Fibroblast of skin of scalp (primary cell): ENCODE measurements around the gene HECW1.
A peak's percentile ranks its signal among the peaks of the same experiment; 100 is the strongest.
"Not testable (repeated sequence)": the region's sequence is repeated elsewhere in the genome, so short reads cannot be mapped to it uniquely, and the experiment has no call there.

Source experiments
- DNase-seq: peaks from one replicate; pipeline ENCODE4 v3.0.0-alpha.2; 2013

The HECW1 gene

DNA sequence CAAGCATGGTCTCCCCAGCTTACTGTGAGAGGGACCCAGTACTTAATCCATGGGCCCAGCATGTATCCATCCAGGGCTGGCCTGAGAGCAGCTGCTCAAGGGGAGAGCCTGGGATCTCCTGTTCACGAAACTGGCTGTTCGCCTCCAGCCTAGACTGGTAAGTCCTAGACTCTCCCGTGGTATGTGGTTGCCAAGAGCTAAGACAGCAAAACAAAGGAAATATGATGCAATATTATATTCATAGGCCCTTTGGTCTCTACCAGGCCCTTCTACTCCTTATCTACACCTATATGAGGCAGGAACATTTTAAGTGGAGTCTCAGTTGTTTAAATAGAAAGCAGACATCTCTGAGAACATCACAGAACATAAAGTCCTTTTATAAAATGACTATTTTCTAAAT is 441.6 kb downstream of the HECW1 start:
- peak; percentile 63 for DNase-seq

DNA sequence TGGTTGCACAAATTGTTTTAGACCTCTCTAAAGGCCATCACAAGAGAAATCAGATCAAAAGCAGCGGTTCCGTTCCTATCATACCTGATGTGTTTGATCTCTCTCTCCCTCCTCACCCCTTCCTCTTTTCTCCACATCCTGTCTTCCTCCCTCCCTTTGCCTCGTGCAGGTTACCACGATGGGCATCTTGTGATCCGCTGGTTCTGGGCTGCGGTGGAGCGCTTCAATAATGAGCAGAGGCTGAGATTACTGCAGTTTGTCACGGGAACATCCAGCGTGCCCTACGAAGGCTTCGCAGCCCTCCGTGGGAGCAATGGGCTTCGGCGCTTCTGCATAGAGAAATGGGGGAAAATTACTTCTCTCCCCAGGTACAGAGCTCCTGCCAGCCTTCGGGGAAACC is 442.0 kb downstream of the HECW1 start:
- DNase-seq = no peak

DNA sequence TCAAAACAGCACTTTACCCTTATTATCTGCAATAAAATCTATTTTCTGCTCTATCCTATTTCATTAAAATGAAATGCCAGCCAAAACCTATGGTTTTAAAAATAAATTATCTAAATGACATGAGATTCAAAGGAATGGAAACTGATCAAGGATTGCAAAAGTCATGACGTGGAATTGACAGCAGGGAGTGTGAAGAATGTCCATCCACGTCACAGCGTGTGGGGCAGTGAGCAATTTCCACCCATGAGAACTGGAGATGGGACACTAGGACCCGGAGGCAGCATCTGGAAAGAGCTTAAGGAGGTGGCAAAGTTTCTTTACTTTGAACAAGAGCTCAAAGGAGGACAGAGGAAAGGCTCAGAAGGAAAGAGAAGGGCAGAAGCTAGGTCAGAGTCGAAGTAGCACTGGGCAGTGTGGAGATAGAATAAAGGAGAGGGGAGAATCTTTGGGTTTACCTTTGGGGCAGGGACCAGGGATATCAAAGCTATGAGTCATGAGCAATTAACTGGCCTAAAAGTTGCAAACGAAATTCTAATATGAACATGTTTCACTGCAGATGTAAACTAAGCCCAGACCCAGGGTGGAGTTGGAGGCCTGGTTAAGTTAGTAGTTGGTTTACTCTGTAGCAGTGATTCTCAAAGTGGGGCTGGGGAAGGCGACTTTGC is 445.5 kb downstream of the HECW1 start:
- DNase-seq = no peak

DNA sequence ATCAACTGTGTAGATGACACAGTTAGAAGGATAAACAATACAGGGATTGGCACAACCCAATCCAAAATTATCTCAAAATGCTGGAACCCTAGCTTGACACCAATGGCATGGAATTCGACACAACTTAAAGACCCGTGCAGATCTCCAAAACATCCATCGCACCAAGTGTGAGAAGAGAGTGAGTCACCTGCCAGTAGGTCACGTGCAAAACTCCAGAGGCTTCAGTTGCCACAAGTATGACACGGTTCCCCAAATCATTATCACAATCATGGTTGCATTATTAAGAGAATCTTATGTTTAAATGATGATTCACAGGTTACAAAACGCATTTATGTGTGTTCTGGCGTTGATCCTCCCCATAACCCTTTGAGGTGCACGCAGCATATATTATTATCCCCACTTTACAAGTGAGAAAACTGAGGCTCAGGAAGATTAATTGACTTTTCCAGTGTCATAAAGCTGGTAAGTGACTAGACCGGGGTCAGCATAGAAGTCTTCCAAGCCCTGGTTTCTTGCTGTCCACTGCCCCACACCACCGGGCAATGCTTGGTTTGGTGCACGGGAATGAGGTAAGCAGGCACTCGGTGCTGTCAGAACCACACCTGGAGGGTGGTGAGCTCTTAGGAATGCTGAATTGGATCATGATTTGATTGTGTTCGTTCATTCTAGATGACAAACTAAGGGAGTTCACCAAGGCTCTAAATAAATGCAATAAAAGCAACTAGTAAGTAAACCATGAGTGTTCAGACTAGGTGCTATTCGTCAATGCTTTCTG is 446.9 kb downstream of the HECW1 start:
- no peak for DNase-seq

DNA sequence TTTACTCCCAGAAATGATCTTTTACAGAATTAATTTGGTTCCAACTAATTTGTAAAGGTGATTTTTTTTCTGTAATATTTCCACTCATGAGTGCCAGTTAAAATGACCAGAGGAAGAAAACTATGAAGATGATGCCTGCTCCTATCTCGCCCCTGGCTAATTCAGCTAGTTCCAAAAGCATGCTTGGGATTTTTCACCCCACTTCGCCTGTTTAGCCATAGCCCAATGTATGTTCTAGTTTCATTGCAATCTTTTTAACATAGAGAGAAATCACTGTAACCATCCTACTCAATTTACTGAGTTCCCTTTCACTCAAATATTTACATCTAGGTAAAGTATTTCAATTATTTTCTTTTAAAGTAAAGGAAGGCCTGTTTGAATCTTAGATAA is 447.5 kb downstream of the HECW1 start:
- DNase-seq = no peak

DNA sequence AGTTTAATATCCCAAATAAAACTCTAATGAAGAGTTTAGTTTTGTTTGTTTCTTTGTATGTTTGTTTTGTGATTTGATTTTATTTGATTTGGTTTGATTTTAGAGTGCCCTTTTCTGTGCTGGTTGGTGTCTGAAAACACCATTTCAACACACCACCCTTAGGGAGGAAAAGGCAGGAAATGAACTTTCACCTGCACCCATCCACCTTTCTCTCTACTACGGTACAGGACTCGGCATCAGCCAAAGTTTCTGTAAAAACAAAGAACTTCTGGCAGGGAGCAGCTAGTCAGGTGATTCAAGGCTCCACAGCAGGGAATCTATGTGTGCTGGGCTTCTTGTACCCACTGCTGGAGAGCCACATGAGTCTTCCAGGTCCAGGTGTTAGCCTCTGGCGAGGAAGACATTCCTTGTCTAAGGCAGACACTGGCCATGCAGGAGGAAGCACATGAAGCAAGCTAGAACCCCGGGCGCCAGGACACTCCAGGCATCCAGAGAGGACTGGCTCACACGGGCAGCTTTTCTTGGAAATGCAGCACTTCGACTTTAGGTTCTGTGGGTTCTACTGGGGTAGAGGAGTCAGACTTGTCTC is 448.4 kb downstream of the HECW1 start:
- DNase-seq = no peak

DNA sequence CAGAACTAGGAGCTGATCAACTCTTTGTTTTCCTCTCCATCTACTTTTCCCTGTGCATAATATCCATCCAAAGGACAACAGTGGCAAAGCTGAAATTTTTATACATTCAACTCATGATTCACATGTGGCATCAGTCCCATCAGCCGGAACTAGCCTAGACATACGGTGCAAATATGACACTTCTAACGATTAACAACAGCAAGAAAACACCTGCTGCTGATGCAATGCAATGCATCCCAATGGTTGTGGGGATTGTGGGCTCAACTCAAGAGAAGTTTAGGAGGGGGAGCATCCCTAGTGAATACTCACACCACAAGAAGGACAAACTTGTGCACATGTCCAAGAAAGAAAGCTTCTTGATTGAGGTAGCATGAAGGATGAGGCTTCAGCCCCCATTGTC is 449.9 kb downstream of the HECW1 start:
- no peak for DNase-seq

DNA sequence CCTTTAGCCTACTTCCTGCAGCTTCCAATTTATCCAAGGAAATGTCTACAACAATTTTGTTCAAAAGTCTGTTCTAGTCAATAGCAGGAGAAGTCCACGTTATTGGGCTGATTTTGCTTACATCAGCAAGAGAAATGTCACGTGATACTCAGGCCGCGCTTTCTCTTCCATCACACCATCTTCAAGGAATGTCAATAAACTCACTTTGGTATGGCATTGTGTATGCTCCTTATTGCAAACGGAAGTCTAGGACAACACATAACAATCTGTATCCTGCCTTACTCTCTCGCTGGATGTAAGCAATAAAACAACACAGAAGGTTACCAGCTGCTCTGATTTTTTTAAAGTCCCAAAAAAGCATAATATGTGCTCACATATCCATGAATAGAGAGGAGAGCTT is 453.3 kb downstream of the HECW1 start:
- DNase-seq = peak; percentile 68

DNA sequence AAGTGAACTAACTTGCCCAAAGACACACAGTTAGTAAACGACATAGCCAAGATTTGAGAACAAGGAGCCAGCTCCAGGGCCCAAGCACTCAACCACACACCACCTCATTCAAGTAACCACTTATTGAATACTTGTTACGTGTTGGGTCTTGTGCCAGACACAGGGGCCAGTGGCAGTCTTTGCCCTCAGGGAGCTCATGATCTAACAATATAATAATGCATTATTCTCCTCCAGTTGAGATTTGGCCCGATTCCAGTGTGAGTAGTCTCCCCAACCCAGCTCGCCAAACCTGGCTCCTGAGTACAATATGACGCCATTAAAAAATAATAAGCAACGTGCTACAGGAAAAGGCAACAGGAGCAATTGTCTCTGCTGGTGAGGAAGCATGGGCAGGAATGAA is 456.1 kb downstream of the HECW1 start:
- peak; percentile 42 for DNase-seq

DNA sequence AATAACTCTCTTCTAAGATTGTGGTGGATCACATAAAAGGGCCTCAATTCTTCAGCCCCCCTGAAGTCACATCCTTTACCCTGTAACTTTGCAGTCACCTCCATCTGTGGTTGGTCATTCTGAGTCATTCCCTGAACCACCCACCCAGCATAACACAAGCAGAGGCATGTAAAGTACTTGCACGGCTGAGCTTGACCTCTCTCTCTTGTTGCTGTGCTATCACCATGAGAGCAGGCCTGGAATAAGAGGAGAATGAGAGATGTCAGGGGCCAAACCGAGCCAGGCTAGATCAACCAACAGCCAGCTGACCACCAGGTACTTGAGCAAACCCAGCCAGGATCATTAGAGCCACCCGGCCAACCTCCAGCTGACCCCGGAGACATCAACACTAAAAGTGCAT is 457.0 kb downstream of the HECW1 start:
- peak; percentile 61 for DNase-seq

DNA sequence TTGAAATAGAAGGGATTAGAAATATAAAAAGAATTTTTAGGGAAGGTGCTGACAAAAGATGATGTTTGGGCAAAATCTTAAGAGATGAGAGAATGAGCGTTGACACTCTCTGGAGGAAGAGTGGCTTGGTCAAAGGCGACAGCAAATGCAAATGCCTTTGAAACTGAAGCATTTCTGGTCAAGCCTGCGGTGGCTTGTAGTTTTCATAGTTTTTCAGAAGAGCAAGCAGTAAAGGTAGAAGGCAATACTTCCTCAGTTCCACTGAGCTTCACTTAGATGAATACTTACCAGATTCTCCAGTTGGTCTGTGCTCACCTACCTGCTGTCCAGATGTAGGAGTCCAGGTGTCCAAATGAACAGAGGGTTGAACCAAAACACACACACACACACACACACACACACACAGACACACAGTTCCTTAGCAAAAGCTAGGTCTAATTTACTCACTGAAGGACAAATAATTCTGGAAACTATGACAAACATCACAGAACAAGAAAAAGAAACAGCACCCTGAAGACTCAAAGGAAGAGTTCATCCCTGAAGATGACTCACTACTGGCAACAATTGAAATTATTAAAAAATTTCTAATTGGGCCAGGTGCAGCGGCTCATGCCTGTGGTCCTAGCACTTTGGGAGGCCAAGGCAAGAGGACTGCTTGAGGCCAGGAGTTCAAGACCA is 458.4 kb downstream of the HECW1 start:
- no peak for DNase-seq

DNA sequence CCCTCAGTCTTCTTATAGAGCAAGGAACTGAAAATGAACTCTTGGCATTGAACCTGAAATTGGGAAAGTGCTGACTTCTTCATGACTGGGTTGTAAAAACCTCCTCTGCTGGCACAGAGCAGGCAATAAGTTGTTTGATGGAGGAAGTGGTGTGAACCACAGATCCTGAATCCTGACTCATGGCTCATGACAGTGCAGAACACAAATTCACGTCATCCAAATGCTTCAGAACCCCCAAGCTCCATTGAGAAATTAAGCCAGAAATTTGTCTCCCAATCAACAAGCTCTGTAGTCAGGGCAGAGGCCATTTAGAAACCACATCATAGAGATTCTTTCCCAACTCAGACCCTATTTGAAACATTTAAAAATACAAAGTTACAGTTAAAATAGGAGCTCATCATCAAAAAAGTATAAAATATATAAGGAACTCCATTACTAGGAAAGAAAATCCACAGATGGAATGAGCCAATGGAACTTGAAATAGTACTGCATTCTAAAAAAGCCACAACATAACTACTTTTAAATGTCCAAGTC is 460.1 kb downstream of the HECW1 start:
- DNase-seq = peak; percentile 98

DNA sequence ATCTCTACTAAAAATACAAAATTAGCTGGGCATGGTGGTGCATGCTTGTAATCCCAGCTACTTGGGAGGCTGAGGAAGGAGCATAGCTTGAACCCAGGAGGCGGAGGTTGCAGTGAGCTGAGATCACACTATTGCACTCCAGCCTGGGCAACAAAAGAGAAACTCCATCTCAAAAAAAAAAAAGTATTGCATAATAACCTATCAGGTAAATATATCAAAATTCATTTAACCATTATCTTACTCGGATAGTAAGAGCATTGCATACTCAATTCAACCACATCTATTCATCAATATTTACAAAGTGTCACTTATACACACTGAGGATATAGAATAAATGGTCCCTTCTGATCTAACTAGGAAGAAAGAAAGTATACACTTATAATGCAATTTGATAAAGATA is 461.4 kb downstream of the HECW1 start:
- DNase-seq = not testable (repeated sequence)

DNA sequence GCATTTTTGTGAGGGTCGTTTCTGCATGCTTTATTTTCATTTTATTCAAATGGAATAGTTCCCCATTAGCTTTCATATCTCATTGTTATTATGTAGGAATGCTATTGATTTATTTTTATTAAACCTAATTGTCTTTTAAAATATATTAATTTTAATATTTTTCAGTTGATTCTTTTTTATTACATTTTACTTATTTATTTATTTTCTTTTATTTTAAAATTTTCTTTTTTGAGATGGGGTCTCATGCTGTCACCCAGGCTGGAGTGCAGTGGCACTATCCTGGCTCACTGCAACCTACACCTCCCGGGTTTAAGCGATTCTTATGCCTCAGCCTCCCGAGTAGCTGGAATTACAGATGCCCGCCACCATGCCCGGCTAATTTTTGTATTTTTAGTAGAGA is 463.1 kb downstream of the HECW1 start:
- no peak for DNase-seq

DNA sequence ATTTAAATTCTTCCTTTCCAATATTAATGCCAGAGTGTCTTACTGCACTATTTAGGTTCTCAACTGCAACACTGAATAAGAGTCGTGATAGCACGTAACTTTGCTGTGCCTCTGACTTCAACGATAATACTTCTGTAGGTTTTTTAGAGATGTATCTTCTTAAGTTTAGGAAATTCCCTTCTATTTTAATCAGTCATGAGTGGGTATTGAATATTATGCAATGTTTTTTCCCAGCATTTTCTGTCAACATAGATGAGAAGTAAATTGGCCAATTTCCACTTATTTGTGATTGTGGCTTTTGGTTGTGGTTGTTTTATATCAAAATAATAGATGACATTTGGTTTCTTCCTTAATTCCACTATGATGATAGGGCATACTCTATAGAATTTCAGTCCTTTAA is 463.8 kb downstream of the HECW1 start:
- DNase-seq = no peak

DNA sequence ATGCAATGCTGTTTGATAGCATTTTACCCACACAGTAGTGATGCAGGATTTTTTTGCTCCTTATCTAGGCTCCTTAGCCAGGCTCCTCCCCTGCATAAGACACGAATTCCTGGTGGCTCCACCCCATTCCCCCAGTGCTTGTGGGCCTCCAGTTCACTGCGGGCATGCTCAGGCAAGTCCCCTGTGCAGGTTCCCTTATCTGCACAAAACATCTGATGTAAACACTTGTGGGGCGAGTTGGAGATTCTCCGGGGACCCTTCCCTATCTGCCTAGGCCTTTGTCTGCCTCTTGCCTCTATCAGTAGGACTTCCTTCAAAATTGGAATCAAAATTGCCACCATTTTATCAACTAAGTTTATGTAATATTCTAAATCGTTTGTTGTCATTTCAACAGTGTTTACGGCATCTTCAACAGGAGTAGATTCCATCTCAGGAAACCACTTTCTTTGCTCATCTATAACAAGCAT is 465.1 kb downstream of the HECW1 start:
- DNase-seq = no peak

DNA sequence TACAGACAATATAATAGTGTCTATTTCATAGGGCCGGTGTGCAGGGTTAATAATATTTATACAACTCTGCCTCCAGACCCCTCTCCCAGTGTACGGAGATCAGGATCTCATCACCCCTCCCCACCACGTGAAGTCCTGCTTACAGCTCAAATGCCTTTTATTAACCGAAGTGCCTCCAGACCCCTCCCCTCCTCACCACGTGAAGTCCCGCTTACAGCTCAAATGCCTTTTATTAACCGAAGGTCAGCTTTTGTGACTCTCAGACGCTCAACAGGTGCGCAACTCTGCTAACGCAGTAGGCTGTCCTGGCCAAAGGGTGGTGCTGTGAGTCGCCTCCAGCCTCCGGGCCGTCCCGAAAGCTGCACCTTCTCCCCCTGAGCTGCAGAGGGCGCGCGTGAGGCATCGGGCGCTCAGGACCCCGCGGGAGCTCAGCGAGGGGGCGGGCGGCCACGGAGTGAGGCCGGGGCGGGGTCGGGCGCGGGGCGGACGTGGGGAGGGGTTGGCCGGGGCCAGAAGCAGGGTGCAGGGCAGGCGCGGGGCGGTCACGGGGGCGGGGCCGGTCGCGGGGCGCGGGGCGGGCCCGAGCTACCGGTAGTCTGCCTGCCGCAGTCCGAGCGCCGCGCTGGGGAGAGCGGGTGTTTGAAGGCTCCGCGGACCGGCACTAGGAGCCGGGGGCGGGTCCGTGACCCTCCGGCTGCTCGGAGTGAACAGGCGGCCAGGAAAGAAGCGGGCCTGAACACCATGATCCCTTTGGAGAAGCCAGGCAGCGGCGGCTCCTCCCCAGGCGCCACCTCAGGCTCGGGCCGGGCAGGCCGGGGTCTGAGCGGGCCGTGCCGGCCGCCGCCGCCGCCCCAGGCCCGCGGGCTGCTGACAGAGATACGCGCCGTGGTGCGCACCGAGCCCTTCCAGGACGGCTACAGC is 470.3 kb downstream of the HECW1 start, which contains the start of gene STK17A:
TSS of gene STK17A (plus strand) at position 606 of the 921 bp plus-strand sequence. CDS start at position 742, 136 bp downstream.
- DNase-seq = peak; percentile 91

DNA sequence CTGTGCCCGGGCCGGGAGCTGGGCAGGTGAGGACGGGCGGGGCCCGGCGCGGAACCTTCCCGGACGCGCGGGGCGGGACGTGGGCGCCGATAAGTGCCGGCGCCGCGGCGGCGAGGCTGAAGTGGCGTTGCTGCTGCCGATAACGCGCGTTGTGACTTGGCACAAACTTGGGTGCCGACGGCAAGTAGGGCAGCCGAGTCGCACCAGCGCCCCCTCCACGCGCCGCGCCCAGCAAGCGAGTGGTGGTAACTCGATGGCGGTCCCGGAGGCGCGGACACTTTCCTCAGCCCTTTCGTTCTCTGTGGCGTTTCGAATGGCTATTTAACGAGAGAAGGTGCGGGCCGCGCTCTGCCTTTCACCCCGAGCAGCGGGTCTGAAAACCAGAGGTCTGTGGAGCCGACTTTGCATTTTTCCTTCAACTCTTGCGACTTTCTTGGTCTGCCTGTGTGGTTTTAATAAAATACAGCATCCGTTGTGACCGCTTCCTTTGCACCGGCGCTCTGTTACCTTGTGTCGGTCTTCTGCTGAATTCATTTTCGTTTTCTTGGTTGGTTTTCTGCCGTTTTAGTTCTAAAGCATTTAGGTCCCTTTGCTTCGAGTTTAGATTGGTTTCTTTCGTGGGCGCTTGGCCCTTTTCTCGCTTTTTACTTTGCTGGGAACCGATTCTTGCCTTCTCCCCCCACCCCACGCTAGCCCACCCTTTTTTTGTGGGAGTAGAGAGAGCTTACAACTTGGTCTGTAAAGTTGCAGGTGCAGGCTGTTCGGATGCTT is 471.2 kb downstream of the HECW1 start:
- DNase-seq = peak; percentile 56

DNA sequence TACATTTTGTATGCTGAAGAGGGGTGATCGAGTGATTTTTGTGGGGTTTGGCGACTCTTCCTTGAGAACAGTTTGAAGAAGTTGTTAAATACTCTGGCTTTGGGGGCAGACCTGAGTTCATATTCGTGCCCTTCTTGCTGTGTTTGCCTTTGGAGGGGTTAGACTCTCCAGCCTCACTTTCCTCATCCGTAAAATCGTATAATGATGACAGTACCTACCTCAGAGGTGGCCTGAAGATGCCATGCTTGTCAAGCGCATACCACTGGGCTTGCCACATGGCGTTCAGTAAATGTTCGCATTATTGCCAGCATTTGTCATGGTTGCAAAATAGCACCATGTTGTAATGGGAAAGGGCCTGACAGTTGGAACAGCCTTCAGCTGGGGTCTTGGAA is 471.7 kb downstream of the HECW1 start:
- peak; percentile 60 for DNase-seq

DNA sequence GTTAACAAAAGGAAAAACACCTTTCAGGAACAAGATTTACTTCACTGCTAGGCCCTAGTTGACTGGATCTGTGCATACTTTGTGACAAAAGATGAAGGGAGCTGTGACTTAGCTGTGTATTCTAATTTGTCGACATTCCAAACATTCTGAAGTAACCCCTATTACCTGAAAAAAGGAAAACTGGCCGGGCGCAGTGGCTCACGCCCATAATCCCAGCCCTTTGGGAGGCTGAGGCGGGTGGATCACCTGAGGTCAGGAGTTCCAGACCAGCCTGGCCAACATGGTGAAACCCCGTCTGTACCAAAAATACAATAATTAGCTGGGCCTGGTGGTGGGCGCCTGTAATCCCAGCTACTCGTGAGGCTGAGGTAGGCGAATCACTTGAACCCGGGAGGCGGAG is 472.3 kb downstream of the HECW1 start:
- not testable (repeated sequence) for DNase-seq

DNA sequence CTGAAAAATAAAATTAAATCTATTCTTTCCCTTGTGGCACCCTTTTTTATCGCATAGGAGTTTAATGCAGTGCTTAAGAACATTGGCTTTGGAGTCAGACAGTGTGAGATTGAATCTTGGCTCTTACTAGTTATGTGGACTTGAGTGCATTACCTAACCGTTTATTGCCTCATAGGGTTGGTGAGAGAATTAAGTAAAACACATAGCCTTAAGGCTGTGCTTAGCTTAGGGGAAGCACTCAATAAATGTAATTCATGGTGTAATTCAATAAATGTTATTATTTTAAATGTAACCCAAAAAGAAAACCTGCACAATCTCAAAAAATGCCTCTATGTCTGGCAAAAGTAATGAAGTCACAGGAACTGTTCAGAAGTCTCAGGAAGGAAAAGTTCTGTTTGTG is 473.1 kb downstream of the HECW1 start:
- peak; percentile 23 for DNase-seq
